Fibroblast of lung (primary cell): Measurements from ENCODE around the gene SUGCT.

ENCODE experiments used
- EZH2 ChIP-seq: IDR thresholded peaks from 2 replicates; pipeline ENCODE4 v1.5.1; 2012; ENCODE audit warnings: low read length, control low read depth, mild to moderate bottlenecking; ENCODE audit errors: missing control alignments
- TF ChIP-seq, protein P1 (sequence below), 2 donors: IDR thresholded peaks in 1 of 2; conservative IDR thresholded peaks in 1 of 2; 1 replicate in 1 of 2; 2 replicates in 1 of 2; pipeline ENCODE4 v1.5.1; 2011 to 2012; ENCODE audit warnings: low read length in 2 of 2, control low read depth in 1 of 2, inconsistent platforms in 1 of 2, low read depth in 1 of 2, mild to moderate bottlenecking in 1 of 2

GRCh38 chr7:40133561-40134427 lies 1.0 kb upstream of the SUGCT start:
- TF ChIP-seq, protein P1, sequence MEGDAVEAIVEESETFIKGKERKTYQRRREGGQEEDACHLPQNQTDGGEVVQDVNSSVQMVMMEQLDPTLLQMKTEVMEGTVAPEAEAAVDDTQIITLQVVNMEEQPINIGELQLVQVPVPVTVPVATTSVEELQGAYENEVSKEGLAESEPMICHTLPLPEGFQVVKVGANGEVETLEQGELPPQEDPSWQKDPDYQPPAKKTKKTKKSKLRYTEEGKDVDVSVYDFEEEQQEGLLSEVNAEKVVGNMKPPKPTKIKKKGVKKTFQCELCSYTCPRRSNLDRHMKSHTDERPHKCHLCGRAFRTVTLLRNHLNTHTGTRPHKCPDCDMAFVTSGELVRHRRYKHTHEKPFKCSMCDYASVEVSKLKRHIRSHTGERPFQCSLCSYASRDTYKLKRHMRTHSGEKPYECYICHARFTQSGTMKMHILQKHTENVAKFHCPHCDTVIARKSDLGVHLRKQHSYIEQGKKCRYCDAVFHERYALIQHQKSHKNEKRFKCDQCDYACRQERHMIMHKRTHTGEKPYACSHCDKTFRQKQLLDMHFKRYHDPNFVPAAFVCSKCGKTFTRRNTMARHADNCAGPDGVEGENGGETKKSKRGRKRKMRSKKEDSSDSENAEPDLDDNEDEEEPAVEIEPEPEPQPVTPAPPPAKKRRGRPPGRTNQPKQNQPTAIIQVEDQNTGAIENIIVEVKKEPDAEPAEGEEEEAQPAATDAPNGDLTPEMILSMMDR (conservative IDR thresholded peaks at IDR 0.05 in 1 of 2, IDR thresholded peaks at IDR 0.05 in 1 of 2; ENCODE audit: low read depth in 1 of 2, low read length in 2 of 2), result no peak
- TF ChIP-seq EZH2, result no peak
